Spleen (tissue), 11 donors: Measurements from ENCODE around the gene PEAK3. TPM values are rescaled to one million over a fixed set of nuclear protein-coding genes. Genes with fewer than 3 reads are reported as not detected.

Experiments used
- DNase-seq: peaks from one replicate; pipeline ENCODE4 v3.0.0-alpha.2; 2020
- H3K27ac ChIP-seq, 8 donors: fragments of 200-600 bp; sonication (generic) in 7 of 8; 1 replicate in 4 of 8; 2 replicates in 4 of 8; pipeline versions ENCODE4 v1.5.0 to v1.8.0; 2016 to 2021; ENCODE audit warnings: inconsistent platforms in 4 of 8, mild to moderate bottlenecking in 4 of 8, moderate library complexity in 1 of 8
- H3K27me3 ChIP-seq, 7 donors: fragments of 200-600 bp; sonication (generic) in 6 of 7; replicated peaks in 1 of 7; 1 replicate in 4 of 7; 2 replicates in 3 of 7; pipeline versions ENCODE4 v1.5.0 to v1.8.0; 2016 to 2021; ENCODE audit warnings: inconsistent platforms in 3 of 7, mild to moderate bottlenecking in 1 of 7
- H3K36me3 ChIP-seq, 6 donors: fragments of 200-600 bp; sonication (generic) in 5 of 6; 1 replicate in 4 of 6; 2 replicates in 2 of 6; pipeline versions ENCODE4 v1.5.0 to v1.8.0; 2016 to 2021; ENCODE audit warnings: inconsistent platforms in 2 of 6
- H3K4me1 ChIP-seq, 6 donors: fragments of 200-600 bp; sonication (generic) in 5 of 6; 1 replicate in 3 of 6; 2 replicates in 3 of 6; pipeline versions ENCODE4 v1.5.0 to v1.8.0; 2016 to 2021; ENCODE audit warnings: inconsistent platforms in 3 of 6
- H3K4me3 ChIP-seq, 8 donors: fragments of 200-600 bp; sonication (generic) in 7 of 8; 1 replicate in 4 of 8; 2 replicates in 4 of 8; pipeline versions ENCODE4 v1.5.0 to v1.8.0; 2016 to 2021; ENCODE audit warnings: inconsistent platforms in 4 of 8, mild to moderate bottlenecking in 4 of 8, moderate library complexity in 2 of 8
- H3K9me3 ChIP-seq, 8 donors: fragments of 200-600 bp; sonication (generic) in 7 of 8; 1 replicate in 4 of 8; 2 replicates in 4 of 8; pipeline versions ENCODE4 v1.5.0 to v1.8.0; 2016 to 2021; ENCODE audit warnings: inconsistent platforms in 4 of 8
- POLR2A ChIP-seq, 3 donors: fragments of 450-650 bp; IDR thresholded peaks; one replicate each; pipeline ENCODE4 v1.5.1; 2017; ENCODE audit warnings: antibody characterized with exemption in 3 of 3, mild to moderate bottlenecking in 1 of 3
- POLR2AphosphoS5 ChIP-seq, 3 donors: sonication (generic); formaldehyde crosslinking; IDR thresholded peaks; one replicate each; pipeline ENCODE4 v1.5.1; 2017; ENCODE audit warnings: antibody characterized with exemption in 3 of 3
- WGBS, 5 donors: extraction: QIAGEN DNeasy Blood & Tissue Kit in 3 of 5; methylation state at CpG; one replicate each; pipeline versions ENCODE4 v1.1.5 to v1.1.7; 2013 to 2018; 5-methylcytosine and 5-hydroxymethylcytosine counted together
- intact Hi-C: fragments of 100-400 bp; cut with DNase I; formaldehyde crosslinking; loops from one replicate; pipeline ENCODE4 v1.15.0; 2023; ENCODE audit warnings: low total_unique reads
- polyA plus RNA-seq, 3 donors: library from polyadenylated mRNA; stranded (reverse); fragments of 200-250 nt; gene quantifications; one replicate each; pipeline ENCODE4 v1.2.1, GENCODE V29; 2013
- total RNA-seq, 7 donors: library from RNA; depleted of rRNA in 3 of 7; stranded (reverse); fragments of >200 nt in 3 of 7; fragmentation: NEBNext Ultra II Directional in 4 of 7; extraction: Animal tissue kit (Norgen Biotek cat#: 25700) in 4 of 7; gene quantifications; one replicate each; pipeline versions ENCODE4 v1.1.0 to v1.2.1, GENCODE V29; 2016 to 2021
- TF ChIP-seq, protein P1 (sequence below), 11 experiments: fragments of 200-600 bp in 7 of 11; fragments of 450-650 bp in 4 of 11; sonication (generic) in 4 of 11; IDR thresholded peaks in 8 of 11; conservative IDR thresholded peaks in 3 of 11; 1 replicate in 7 of 11; 2 replicates in 4 of 11; pipeline versions ENCODE4 v1.4.0 to v1.8.0; 2016 to 2021; ENCODE audit warnings: antibody characterized with exemption in 11 of 11, inconsistent platforms in 4 of 11, mild to moderate bottlenecking in 1 of 11
- donor health status: healthy with polysubstance abuse.
- donor health status: DM: no; HTN: no; CAD: no; lungs with moderate emphysema.
- donor health status: DM: no; HTN: no; CAD: no.
- donor health status: Bipolar disorder and iron deficiency.
- donor health status: healthy.
- donor health status: DM: no; HTN: no; CAD: no.
- donor health status: DM: yes; HTN: yes; CAD: no.

The PEAK3 gene
- total and polyA plus RNA-seq, 10 donors, result 0.30 to 17.4 (median 6.4) TPM

- Histone ChIP-seq H3K36me3 (no peaks in the 10 kb centered on the region), H3K27ac (no peak overlapping the region), H3K4me3 (peak overlapping the region in 1 of 8 donors; percentile 19), H3K4me1 (peaks cover 6 to 53% (median 33%) of the 10 kb centered on the region in 6 donors), H3K9me3 (no peaks in the 10 kb centered on the region), H3K27me3 (peaks cover 0 to 93% (median 46%) of the 10 kb centered on the region in 7 donors)
- no peak for DNase-seq
- intact Hi-C loops, result no loop called here
- no peak for TF ChIP-seq POLR2A (IDR thresholded peaks at IDR 0.05)
- no peak for TF ChIP-seq POLR2AphosphoS5 (IDR thresholded peaks at IDR 0.05)
- TF ChIP-seq, protein P1, sequence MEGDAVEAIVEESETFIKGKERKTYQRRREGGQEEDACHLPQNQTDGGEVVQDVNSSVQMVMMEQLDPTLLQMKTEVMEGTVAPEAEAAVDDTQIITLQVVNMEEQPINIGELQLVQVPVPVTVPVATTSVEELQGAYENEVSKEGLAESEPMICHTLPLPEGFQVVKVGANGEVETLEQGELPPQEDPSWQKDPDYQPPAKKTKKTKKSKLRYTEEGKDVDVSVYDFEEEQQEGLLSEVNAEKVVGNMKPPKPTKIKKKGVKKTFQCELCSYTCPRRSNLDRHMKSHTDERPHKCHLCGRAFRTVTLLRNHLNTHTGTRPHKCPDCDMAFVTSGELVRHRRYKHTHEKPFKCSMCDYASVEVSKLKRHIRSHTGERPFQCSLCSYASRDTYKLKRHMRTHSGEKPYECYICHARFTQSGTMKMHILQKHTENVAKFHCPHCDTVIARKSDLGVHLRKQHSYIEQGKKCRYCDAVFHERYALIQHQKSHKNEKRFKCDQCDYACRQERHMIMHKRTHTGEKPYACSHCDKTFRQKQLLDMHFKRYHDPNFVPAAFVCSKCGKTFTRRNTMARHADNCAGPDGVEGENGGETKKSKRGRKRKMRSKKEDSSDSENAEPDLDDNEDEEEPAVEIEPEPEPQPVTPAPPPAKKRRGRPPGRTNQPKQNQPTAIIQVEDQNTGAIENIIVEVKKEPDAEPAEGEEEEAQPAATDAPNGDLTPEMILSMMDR (IDR thresholded peaks at IDR 0.05 in 8 of 11, conservative IDR thresholded peaks at IDR 0.05 in 3 of 11), result no peak
- 62 to 75% (median 67%) methylated on average over 10 to 17 of the region's 17 CpGs for WGBS, 5 donors
Observed at GRCh38 chr19:2306971-2307370, 25.0 kb upstream of the PEAK3 start.

DNA sequence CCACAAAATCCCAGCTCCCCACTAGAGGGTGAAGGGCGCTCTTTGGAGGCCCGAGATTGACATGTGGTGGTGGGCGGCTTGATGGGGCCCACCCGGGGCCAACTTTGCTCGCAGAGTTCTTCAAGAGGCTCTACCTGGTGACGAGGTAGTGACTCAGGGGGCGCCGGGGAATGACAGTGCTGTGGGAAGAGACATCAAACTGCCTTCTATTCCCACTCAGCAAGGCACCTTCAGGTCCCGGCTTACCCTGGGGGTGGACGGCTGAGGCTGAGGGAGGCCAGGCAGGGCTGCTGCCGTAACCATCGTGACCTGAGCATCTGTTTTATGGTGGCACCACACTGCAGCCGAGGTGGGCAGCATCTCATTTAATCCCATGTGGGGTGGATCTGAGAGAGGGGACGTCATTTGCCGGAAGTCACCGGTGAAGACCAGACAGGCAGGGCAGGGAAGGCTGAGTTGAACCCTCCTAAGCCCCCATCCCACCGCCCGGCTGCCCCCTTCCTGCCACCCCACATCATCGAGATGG is 24.4 kb upstream of the PEAK3 start:
- Histone ChIP-seq H3K36me3 (no peaks in the 10 kb centered on the region), H3K4me3 (no peak overlapping the region), H3K4me1 (peaks cover 6 to 60% (median 37%) of the 10 kb centered on the region in 6 donors), H3K27ac (no peak overlapping the region), H3K9me3 (no peaks in the 10 kb centered on the region), H3K27me3 (peaks cover 0 to 93% (median 46%) of the 10 kb centered on the region in 7 donors)
- TF ChIP-seq, protein P1 (IDR thresholded peaks at IDR 0.05 in 8 of 11, conservative IDR thresholded peaks at IDR 0.05 in 3 of 11), result no peak
- TF ChIP-seq POLR2AphosphoS5 (IDR thresholded peaks at IDR 0.05), result no peak
- no peak for TF ChIP-seq POLR2A (IDR thresholded peaks at IDR 0.05)
- 62 to 70% (median 67%) methylated on average over 15 to 19 of the region's 19 CpGs for WGBS, 5 donors
- DNase-seq, result no peak
- intact Hi-C loops, result no loop called here

GRCh38 chr19:2305452-2306280 is 23.7 kb upstream of the PEAK3 start:
- H3K27me3 ChIP-seq, result peaks cover 0 to 92% (median 46%) of the 10 kb centered on the region in 7 donors
- no peak for DNase-seq
- intact Hi-C loops, result no loop called here

More at GRCh38 chr19:2305452-2306280, 23.7 kb upstream of the PEAK3 start:
- 67 to 76% (median 69%) methylated on average over 16 to 19 of the region's 19 CpGs for WGBS, 5 donors
- Histone ChIP-seq H3K27ac (no peak overlapping the region), H3K9me3 (no peaks in the 10 kb centered on the region), H3K4me3 (no peak overlapping the region), H3K36me3 (no peaks in the 10 kb centered on the region), H3K4me1 (peaks cover 6 to 66% (median 43%) of the 10 kb centered on the region in 6 donors)
- TF ChIP-seq POLR2AphosphoS5 (IDR thresholded peaks at IDR 0.05) (no peak), POLR2A (IDR thresholded peaks at IDR 0.05) (no peak)
- TF ChIP-seq, protein P1 (IDR thresholded peaks at IDR 0.05 in 8 of 11, conservative IDR thresholded peaks at IDR 0.05 in 3 of 11), result no peak
